Stimulated activated CD4-positive, alpha-beta T cell treated with anti-CD3 and anti-CD28 coated beads, TNF-alpha, amount 100 ng/mL, for 48 hours (primary cell): Measurements from ENCODE around the gene ADGRF1.
"Not testable (repeated sequence)": the region's sequence is repeated elsewhere in the genome, so short reads cannot be mapped to it uniquely, and the experiment has no call there.

ENCODE experiments used
- DNase-seq, 3 donors: peaks; one replicate each; pipeline ENCODE4 v3.0.0-alpha.2; 2020; ENCODE audit warnings: low read depth in 3 of 3

ADGRF1 gene

GRCh38 chr6:47042275-47042791 lies at the start of gene ADGRF1:
ADGRF1 (minus strand) TSS chr6:47042332; CDS start chr6:47029061, 13,271 bp downstream.
- DNase-seq, result no peak

DNA sequence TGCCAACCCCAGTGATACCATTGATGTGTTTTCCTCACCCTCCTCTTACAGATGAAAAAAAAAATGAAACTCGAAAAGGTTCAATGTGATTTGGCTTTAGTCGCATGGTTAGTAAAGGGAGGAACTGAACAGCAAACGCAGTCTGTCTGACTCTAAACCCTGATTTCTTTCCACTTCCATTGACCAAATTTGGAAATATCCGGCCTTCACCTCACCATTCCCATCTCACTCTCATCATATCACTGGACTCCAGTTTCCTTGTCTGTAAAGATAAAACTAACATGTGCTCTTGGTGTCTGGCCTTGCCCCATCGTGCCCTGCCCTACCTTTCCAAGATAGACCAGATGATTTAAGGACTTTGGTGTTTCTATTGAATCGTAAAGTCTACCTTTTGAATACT lies 48.7 kb upstream of the ADGRF1 start:
- DNase-seq, result no peak

- not testable (repeated sequence) for DNase-seq
Measured at GRCh38 chr6:47089473-47089872, 47.3 kb upstream of the ADGRF1 start.

- no peak for DNase-seq
Measured at GRCh38 chr6:47086051-47086770, 44.1 kb upstream of the ADGRF1 start.

DNA sequence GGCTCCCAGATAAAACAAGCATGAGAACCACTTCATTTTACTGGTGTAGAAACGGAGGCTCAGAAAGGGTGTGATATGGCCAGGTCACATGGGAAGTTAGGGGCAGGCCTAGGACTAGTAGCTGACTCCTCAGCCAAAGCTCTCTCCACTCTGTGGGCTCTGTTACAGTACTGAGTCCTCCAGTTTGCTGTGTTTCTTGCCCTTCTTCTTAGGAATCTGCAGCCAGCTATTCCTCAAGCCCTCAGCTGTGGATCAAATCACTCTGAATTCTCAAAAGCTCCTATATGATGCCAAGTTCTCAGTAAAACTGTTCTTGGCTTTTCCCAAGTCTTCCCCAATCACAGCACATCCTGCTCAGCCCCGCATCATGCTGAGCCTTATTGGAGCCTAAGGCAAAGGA lies 42.5 kb upstream of the ADGRF1 start:
- DNase-seq, result no peak

DNA sequence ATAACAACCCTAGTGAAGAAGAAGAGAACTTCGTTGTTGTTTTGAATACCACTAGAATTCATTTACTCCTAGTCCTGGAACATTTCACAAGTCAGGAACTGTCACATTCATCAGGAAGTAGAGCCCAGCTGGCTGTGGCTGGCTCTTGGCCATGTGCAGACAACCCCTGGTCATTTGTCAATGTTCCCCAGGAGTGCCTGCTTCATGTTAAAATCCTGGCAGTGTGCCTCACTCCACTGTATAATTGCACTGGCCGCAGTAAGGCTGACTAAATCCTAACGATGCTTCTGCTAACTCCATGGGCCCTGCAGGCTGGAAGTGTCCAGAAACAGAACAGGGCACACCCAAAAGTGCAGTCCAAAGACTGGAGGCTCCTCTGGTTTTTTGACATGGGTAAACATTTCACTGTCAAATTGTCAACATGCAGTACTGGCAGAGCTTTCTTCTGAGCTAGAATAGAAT lies 41.5 kb upstream of the ADGRF1 start:
- no peak for DNase-seq

DNA sequence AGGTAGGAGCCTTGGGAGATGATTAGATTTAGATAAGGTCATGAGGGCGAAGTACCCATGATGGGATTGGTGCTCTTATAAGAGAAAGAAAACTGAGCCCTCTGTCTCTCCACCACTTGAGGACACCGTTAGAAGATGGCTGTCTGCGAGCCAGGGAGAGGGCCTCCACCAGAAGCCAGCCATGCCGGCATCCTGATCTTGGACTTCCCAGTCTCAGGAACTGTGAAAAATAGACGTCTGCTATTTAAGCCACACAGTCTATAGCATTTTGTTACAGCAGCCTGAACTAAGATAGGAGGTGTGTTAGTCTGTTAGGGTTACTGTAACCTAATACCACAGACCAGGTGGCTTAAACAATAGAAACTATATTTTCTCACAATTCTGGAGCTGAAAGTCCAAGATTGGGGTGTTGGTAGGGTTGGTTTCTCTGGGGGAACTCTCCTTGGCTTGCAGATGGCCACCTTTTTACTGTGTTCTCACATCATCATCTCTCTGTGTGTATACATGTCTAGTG lies 38.0 kb upstream of the ADGRF1 start:
- DNase-seq, result no peak

- DNase-seq, result no peak
Measured at GRCh38 chr6:47079638-47080037, 37.5 kb upstream of the ADGRF1 start.

DNA sequence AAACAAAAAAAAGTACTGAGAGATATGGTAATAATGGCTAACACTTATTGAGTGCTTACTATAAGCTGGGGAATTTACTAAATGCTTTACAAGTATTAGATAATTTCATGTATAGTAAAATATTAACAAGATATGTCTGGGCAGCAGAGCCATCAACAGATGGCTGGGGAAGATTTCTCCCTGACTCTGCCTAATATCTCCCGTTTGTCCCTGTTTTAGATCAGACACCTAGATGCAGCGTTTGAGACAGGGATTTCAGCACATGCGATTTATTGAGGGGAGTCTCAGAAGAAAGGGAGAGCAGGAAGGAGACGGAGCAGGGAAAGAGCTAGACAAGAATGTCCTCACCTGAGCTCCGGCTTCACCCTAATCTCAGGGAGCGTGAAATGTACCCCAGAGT lies 36.9 kb upstream of the ADGRF1 start:
- DNase-seq, result no peak

- DNase-seq, result no peak
Measured at GRCh38 chr6:47076422-47077344, 34.6 kb upstream of the ADGRF1 start.

GRCh38 chr6:47075741-47076421 lies 33.7 kb upstream of the ADGRF1 start:
- DNase-seq, result no peak

DNA sequence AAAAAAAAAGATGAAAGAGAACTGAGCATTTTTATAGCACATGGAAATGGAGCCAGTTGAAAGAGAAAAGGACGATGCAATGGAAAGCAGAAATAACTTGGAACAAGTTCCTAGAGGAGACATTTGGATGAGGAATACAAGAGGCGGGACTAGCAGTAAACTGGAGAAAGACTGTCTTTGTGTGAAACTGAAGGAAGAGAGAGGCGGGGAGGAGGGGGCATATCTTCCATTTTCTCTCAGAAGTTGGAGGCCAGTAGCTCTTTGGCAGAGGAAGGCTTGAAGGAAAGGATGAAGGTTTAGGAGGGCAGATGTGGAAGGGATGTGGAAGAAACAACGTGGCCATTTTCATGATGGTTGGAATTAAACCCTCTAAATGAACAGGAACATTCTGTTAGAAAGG lies 33.0 kb upstream of the ADGRF1 start:
- DNase-seq, result no peak

DNA sequence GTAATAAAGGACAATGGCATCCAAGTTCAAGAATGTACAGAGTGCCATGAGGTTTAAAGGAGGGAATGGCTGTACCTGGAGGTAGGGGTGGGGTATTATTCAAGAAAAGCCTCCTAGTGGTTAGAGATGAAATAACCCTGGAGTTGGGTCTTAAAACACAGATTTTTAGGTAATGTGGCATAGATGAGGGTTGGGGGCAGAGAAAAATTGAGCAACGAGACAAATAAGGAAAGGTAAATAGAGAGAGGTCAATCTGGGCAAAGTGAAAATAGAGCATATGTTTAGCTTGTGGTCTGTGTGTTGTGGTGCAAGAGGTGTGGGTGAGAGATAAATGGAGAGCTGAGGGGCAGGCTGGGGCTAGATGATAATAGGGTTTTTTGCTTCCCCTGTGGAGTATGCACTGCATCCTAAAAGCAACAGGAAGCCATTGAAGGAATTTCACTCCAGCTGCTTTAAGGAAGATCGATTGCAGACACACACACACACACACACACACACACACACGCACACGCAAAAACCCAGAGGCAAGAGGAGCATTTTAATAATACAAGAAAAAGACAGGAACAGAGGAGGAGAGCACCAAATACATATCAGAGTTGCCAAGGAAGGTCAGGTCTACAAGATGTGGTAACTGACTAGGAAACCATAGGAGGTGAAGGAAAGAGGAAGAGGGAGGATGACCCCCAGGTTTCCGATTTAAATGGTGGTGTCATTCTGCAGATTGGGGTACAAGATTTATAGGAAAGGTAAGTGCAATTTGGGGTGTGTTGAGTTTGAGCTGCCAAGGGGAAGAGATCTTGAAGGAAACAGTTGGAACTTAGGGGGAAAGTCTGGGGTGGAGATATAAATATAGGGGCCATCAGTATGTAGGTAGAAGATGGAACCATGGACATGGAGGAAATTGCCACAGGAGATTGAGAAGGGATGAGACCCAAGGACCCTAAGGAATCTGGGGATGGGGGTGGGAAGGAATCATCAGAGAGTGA lies 31.3 kb upstream of the ADGRF1 start:
- DNase-seq, result no peak

GRCh38 chr6:47072667-47073066 lies 30.5 kb upstream of the ADGRF1 start:
- DNase-seq, result no peak

GRCh38 chr6:47071681-47072080 lies 29.5 kb upstream of the ADGRF1 start:
- no peak for DNase-seq

DNA sequence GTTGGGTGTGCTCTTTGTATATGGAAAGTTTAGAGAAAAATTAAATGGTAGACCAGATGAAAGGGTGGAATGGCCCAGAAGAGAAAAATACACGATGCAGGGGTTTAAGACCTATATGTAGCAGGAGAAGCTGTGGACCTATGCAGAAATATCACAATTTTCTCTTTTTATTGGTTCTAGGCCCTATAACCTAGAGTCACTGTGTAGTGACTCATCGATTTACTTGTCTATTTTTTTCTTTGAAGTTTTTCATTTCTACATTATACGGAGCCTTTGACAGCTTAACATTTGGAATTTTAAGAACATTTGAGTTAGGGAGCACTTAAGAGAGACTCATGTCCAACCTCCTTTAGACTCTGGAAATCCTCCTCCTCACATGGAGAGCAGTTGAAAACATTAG lies 28.3 kb upstream of the ADGRF1 start:
- DNase-seq, result no peak

DNA sequence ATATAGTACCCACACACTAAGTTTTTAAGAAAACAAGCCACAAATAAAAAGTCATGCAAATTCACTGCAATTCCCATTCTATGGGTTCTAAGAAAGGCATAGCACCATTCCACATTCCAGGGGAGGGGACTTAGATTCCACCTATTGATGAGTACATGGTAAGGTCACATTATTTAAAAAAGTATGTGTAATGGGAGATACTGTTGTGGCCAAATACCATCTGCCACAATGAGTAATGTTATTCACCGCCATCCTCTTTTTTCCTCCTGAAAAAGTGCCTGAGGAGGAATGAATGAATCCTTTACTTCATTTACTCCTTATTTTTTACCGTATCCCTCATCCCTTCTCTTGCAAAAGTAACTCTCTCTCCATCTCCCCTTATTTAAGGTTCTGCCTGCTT lies 27.0 kb upstream of the ADGRF1 start:
- no peak for DNase-seq

DNA sequence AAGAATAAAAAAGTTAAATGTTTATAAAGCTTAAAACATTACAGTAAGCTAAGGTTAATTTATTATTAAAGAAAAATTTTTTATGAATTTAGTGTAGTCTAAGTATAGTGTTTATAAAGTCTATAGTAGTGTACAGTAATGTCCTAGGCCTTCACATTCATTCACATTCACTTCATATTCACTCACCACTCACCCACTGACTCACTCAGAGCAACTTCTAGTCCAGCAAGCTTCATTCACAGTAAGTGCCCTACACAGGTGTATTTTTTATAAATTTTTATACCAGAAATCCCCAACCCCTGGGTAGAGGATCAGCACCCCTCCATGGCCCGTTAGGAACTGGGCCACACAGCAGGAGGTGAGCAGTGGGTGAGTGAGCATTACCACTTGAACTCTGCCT lies 24.3 kb upstream of the ADGRF1 start:
- no peak for DNase-seq

DNA sequence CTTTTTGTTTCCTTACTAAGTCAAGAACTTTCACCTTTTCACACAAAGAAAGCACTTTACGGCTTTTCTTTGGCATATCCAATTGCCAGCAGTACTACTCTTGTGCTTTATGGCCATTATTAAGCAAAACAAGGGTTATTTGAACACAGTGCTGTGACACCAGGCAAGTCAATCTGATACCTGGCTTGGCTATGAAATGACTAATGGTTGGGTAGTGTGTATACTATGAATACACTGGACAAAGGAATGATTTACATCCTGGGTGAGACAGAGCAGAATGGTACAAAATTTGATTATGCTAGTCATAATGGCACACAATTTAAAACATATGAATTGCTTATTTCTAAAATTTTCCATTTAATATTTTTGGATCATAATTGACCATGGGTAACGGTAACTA lies 22.1 kb upstream of the ADGRF1 start:
- DNase-seq, result no peak

GRCh38 chr6:47062346-47062745 lies 20.2 kb upstream of the ADGRF1 start:
- no peak for DNase-seq
